Loucy (cell line): ENCODE data around the gene PITPNC1.

Experiments
- H2AFZ ChIP-seq: fragments of 200-600 bp; sonication (generic); 2 replicates; pipeline ENCODE4 v1.6.0; 2016; ENCODE audit warnings: antibody characterized with exemption, mild to moderate bottlenecking, low read length, moderate library complexity
- H3F3A ChIP-seq: fragments of 200-600 bp; 2 replicates; pipeline ENCODE4 v1.6.0; 2016; ENCODE audit warnings: antibody characterized with exemption, low read depth, mild to moderate bottlenecking
- H3K27me3 ChIP-seq: fragments of 200-600 bp; sonication (generic); 2 replicates; pipeline ENCODE4 v1.6.1; 2014; ENCODE audit warnings: low read length, mild to moderate bottlenecking; ENCODE audit not compliant: insufficient read depth, poor library complexity, severe bottlenecking
- H3K36me3 ChIP-seq: fragments of 200-600 bp; sonication (generic); 2 replicates; pipeline ENCODE4 v1.6.1; 2016; ENCODE audit warnings: low read length; ENCODE audit not compliant: insufficient read depth
- H3K4me1 ChIP-seq: fragments of 200-600 bp; sonication (generic); 2 replicates; pipeline ENCODE4 v1.5.1; 2014; ENCODE audit warnings: low read length, mild to moderate bottlenecking; ENCODE audit not compliant: insufficient read depth, poor library complexity, severe bottlenecking
- H3K4me2 ChIP-seq: fragments of 200-600 bp; sonication (generic); 2 replicates; pipeline ENCODE4 v1.6.0; 2014; ENCODE audit warnings: antibody characterized with exemption, low read length, low read depth, mild to moderate bottlenecking; ENCODE audit not compliant: poor library complexity, severe bottlenecking
- H3K4me3 ChIP-seq: fragments of 200-600 bp; sonication (generic); 2 replicates; pipeline ENCODE4 v1.5.1; 2014; ENCODE audit warnings: low read length, mild to moderate bottlenecking, mixed read lengths; ENCODE audit not compliant: poor library complexity, severe bottlenecking
- H3K79me2 ChIP-seq: fragments of 200-600 bp; sonication (generic); 2 replicates; pipeline ENCODE4 v1.6.1; 2014; ENCODE audit warnings: low read length; ENCODE audit not compliant: insufficient read depth
- H3K9ac ChIP-seq: fragments of 200-600 bp; sonication (generic); 2 replicates; pipeline ENCODE4 v1.6.0; 2014; ENCODE audit warnings: mild to moderate bottlenecking, low read depth, low read length, moderate library complexity; ENCODE audit not compliant: poor library complexity, severe bottlenecking
- H3K9me2 ChIP-seq: fragments of 200-600 bp; sonication (generic); replicated peaks from 2 replicates; pipeline ENCODE4 v1.6.1; 2016; ENCODE audit warnings: low read depth, low read length, mixed read lengths
- H3K9me3 ChIP-seq: fragments of 200-600 bp; sonication (generic); 2 replicates; pipeline ENCODE4 v1.6.1; 2014; ENCODE audit warnings: mild to moderate bottlenecking, antibody characterized with exemption, low read length, low read depth; ENCODE audit not compliant: insufficient read depth
- H4K20me1 ChIP-seq: fragments of 200-600 bp; sonication (generic); 2 replicates; pipeline ENCODE4 v1.6.0; 2014; ENCODE audit warnings: antibody characterized with exemption, low read length, mild to moderate bottlenecking; ENCODE audit not compliant: insufficient read depth, poor library complexity, severe bottlenecking
- CTCF ChIP-seq: fragments of 200-600 bp; sonication (generic); conservative IDR thresholded peaks from 2 replicates; pipeline ENCODE4 v1.5.1; 2014; ENCODE audit warnings: mild to moderate bottlenecking, antibody characterized with exemption, low read length
- EZH2phosphoT487 ChIP-seq: fragments of 200-600 bp; IDR thresholded peaks from 2 replicates; pipeline ENCODE4 v1.6.1; 2018; ENCODE audit warnings: antibody characterized with exemption, mild to moderate bottlenecking, moderate library complexity, borderline replicate concordance

PITPNC1 gene

DNA sequence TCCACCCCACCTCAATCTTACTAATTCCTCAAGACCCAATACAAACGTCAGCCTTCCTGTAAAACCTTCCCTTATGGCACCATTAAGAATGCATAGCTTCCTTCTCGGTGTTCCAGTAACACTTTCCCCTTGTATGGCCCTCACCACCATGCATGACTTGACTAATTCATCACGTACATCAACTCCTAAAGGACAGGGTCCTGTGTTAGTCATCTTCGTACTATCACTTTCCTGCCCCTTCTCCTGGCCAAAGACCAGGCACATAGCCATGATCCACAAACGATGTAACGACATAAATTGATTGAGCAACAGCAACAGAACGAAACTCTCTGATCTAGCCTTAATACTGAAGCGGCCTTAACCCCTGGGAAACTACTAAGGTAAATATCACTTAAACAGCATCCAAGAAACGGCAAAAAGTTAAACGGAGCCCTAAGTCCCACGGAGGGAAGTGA, 11.3 kb upstream of the PITPNC1 start:
- H3K36me3 ChIP-seq: peaks cover 3% of the 10 kb centered on the region; the same call in 1 of the 2 replicates
- peak overlapping the region; percentile 99 for H3K4me3 ChIP-seq
- peak overlapping the region; percentile 85 for H2AFZ ChIP-seq
- no peaks in the 10 kb centered on the region for H3F3A ChIP-seq
- H3K9me2 ChIP-seq: no peaks in the 10 kb centered on the region
- H3K9ac ChIP-seq: peak overlapping the region; percentile 90
- peaks cover 57% of the 10 kb centered on the region for H3K79me2 ChIP-seq
- H3K4me1 ChIP-seq: peaks cover 40% of the 10 kb centered on the region
- peaks cover 53% of the 10 kb centered on the region for H4K20me1 ChIP-seq
- peak overlapping the region; percentile 98 for H3K4me2 ChIP-seq
- H3K27me3 ChIP-seq: no peaks in the 10 kb centered on the region
- no peak for TF ChIP-seq EZH2phosphoT487
- TF ChIP-seq CTCF: no peak
- no peaks in the 10 kb centered on the region for H3K9me3 ChIP-seq

DNA sequence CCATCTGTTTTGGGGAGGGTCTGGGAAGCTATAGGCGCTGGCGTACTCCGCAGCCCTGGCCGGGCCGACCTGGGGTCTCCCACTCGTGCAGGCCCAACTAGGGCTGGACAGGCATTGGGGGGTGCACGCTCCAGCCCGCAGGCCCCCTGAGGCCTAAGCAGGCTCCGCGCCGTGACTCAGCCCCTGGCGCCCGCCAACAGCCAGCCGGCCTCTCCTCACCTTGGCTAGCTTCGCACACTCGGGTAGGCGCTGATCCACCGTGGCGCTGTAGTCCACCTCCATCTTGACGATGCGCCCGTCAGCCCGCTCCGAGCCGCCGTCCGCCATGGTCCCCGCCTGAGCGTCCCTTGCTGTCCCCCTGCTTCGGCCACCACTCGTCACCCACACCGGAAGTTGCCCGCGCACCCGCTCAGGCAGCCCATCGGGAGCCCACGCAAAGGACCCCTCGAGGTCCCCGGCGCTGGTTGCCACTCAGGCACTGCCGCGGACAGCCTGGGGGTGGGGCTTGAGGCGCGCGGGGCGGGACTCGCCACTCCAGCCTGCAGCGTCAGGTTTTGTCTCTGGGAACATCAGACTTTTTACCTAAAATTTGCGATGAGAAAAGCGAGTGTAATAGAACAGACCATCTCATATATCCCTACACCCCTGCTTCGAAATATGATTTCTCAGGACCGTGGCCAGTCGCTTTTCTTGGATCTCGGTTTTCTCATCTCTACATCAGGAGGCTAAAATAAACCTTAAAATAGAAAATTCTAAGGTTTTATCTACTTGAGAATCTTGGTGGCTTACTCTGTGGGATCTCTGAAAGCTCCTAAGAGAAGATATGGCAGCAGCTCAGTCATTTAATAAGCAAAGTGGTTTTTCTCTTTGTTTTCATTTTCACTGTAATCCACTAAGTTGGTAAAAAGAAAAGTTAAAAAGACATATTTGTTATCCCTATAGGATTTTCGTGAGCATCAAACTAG, 10.6 kb upstream of the PITPNC1 start, which contains the start of gene PSMD12:
TSS of gene PSMD12 (minus strand) at position 385 of the 965 bp plus-strand sequence. CDS start at position 327, 58 bp downstream.
- H3K9me2 ChIP-seq: no peaks in the 10 kb centered on the region
- H3K4me2 ChIP-seq: peak within 1 kb of the TSS; percentile 98
- H3K9me3 ChIP-seq: no peaks in the 10 kb centered on the region
- no peak for TF ChIP-seq CTCF
- TF ChIP-seq EZH2phosphoT487: no peak
- H3K79me2 ChIP-seq: peaks cover 50% of the 10 kb centered on the region
- H4K20me1 ChIP-seq: peaks cover 46% of the 10 kb centered on the region
- H3K27me3 ChIP-seq: no peaks in the 10 kb centered on the region
- H3K36me3 ChIP-seq: no peaks in the 10 kb centered on the region
- H2AFZ ChIP-seq: peak within 1 kb of the TSS; percentile 85
- peak within 1 kb of the TSS; percentile 90 for H3K9ac ChIP-seq
- H3F3A ChIP-seq: no peaks in the 10 kb centered on the region
- H3K4me1 ChIP-seq: peaks cover 35% of the 10 kb centered on the region
- peak within 1 kb of the TSS; percentile 99 for H3K4me3 ChIP-seq

GRCh38 chr17:67369676-67370075, 7.4 kb upstream of the PITPNC1 start:
- TF ChIP-seq EZH2phosphoT487: no peak
- H3K79me2 ChIP-seq: peaks cover 18% of the 10 kb centered on the region
- no peaks in the 10 kb centered on the region for H3K36me3 ChIP-seq
- no peaks in the 10 kb centered on the region for H3K27me3 ChIP-seq
- H3K4me2 ChIP-seq: peak overlapping the region; percentile 20
- H3K9ac ChIP-seq: peak overlapping the region; percentile 37
- H3F3A ChIP-seq: no peaks in the 10 kb centered on the region
- no peaks in the 10 kb centered on the region for H3K9me3 ChIP-seq
- peaks cover 16% of the 10 kb centered on the region for H4K20me1 ChIP-seq
- no peak overlapping the region for H3K4me3 ChIP-seq
- H2AFZ ChIP-seq: peak overlapping the region; percentile 46
- peaks cover 19% of the 10 kb centered on the region for H3K4me1 ChIP-seq
- H3K9me2 ChIP-seq: no peaks in the 10 kb centered on the region
